Measurements from ENCODE around the gene PPP1R8.
A peak's percentile ranks its signal among the peaks of the same experiment; 100 is the strongest.
"Not testable (repeated sequence)": the region's sequence is repeated elsewhere in the genome, so short reads cannot be mapped to it uniquely, and the experiment has no call there.

PPP1R8 gene

GRCh38 chr1:27831568-27832410 lies 1.2 kb downstream of the PPP1R8 start:
- DNase-seq (ENCODE audit: low read depth in 1 of 2, low spot score in 1 of 2) = no peak

GRCh38 chr1:27832762-27833161 lies 2.2 kb downstream of the PPP1R8 start:
- no peak for DNase-seq (ENCODE audit: low read depth in 1 of 2, low spot score in 1 of 2)

GRCh38 chr1:27833470-27833869 lies 2.9 kb downstream of the PPP1R8 start:
- no peak for DNase-seq (ENCODE audit: low read depth in 1 of 2, low spot score in 1 of 2)

- DNase-seq (ENCODE audit: low read depth in 1 of 2, low spot score in 1 of 2) = no peak
These were observed 4.5 kb downstream of the PPP1R8 start for GRCh38 chr1:27835046-27835445.

GRCh38 chr1:27835501-27835900 lies 4.9 kb downstream of the PPP1R8 start:
- DNase-seq (ENCODE audit: low read depth in 1 of 2, low spot score in 1 of 2) = no peak

- no peak for DNase-seq (ENCODE audit: low read depth in 1 of 2, low spot score in 1 of 2)
These were observed 19.4 kb downstream of the PPP1R8 start for GRCh38 chr1:27849951-27850350.

GRCh38 chr1:27855085-27855484 lies 24.5 kb downstream of the PPP1R8 start:
- no peak for DNase-seq (ENCODE audit: low read depth in 1 of 2, low spot score in 1 of 2)

- no peak for DNase-seq (ENCODE audit: low read depth in 1 of 2, low spot score in 1 of 2)
These were observed 26.2 kb downstream of the PPP1R8 start for GRCh38 chr1:27856561-27857343.

- DNase-seq (ENCODE audit: low read depth in 1 of 2, low spot score in 1 of 2) = not testable (repeated sequence)
These were observed 27.0 kb downstream of the PPP1R8 start for GRCh38 chr1:27857552-27857951.

GRCh38 chr1:27858072-27858948 lies 27.7 kb downstream of the PPP1R8 start:
- DNase-seq (ENCODE audit: low read depth in 1 of 2, low spot score in 1 of 2) = peak; percentile 76 to 79

GRCh38 chr1:27858949-27859576 lies 28.5 kb downstream of the PPP1R8 start:
- DNase-seq (ENCODE audit: low read depth in 1 of 2, low spot score in 1 of 2) = no peak

- no peak for DNase-seq (ENCODE audit: low read depth in 1 of 2, low spot score in 1 of 2)
These were observed 30.9 kb downstream of the PPP1R8 start for GRCh38 chr1:27861436-27861835.

GRCh38 chr1:27862004-27862403 lies 31.4 kb downstream of the PPP1R8 start:
- no peak for DNase-seq (ENCODE audit: low read depth in 1 of 2, low spot score in 1 of 2)

- no peak for DNase-seq (ENCODE audit: low read depth in 1 of 2, low spot score in 1 of 2)
These were observed 32.3 kb downstream of the PPP1R8 start for GRCh38 chr1:27862671-27863537.

GRCh38 chr1:27863538-27863915 lies 32.9 kb downstream of the PPP1R8 start:
- DNase-seq (ENCODE audit: low read depth in 1 of 2, low spot score in 1 of 2) = no peak

- no peak for DNase-seq (ENCODE audit: low read depth in 1 of 2, low spot score in 1 of 2)
These were observed 33.8 kb downstream of the PPP1R8 start for GRCh38 chr1:27864264-27864895.

- no peak for DNase-seq (ENCODE audit: low read depth in 1 of 2, low spot score in 1 of 2)
These were observed 35.2 kb downstream of the PPP1R8 start for GRCh38 chr1:27865821-27866220.

- no peak for DNase-seq (ENCODE audit: low read depth in 1 of 2, low spot score in 1 of 2)
These were observed 38.0 kb downstream of the PPP1R8 start for GRCh38 chr1:27868556-27868931.

- DNase-seq (ENCODE audit: low read depth in 1 of 2, low spot score in 1 of 2) = peak; percentile 26 to 52
These were observed 38.5 kb downstream of the PPP1R8 start for GRCh38 chr1:27868932-27869718.

Data from activated CD4-positive, alpha-beta T cell treated with anti-CD3 and anti-CD28 coated beads, Interleukin-2, amount 50 U/mL, for 24 hours (primary cell).